HAP-1 (cell line): ENCODE results near the gene ORM2.

Experiments
- DNase-seq, 2 experiments: peaks; one replicate each; pipeline ENCODE4 v3.0.0-alpha.2; 2016 to 2020; ENCODE audit warnings: low spot score in 2 of 2
- H3K27me3 ChIP-seq: fragments of 250-450 bp; sonication (Bioruptor Pico); 2 replicates; pipeline ENCODE4 v1.5.1; 2020; ENCODE audit warnings: low read depth, mild to moderate bottlenecking, moderate library complexity
- H3K36me3 ChIP-seq: fragments of 250-450 bp; sonication (Bioruptor Pico); replicated peaks from 2 replicates; pipeline ENCODE4 v1.5.1; 2020; ENCODE audit warnings: mild to moderate bottlenecking
- H3K4me1 ChIP-seq: fragments of 250-450 bp; sonication (Bioruptor Pico); 2 replicates; pipeline ENCODE4 v1.5.1; 2020; ENCODE audit warnings: mild to moderate bottlenecking
- H3K4me3 ChIP-seq: fragments of 250-450 bp; sonication (Bioruptor Pico); 2 replicates; pipeline ENCODE4 v1.5.1; 2020; ENCODE audit warnings: mild to moderate bottlenecking, moderate library complexity
- H3K9me3 ChIP-seq: fragments of 250-450 bp; sonication (Bioruptor Pico); 2 replicates; pipeline ENCODE4 v1.5.1; 2020; ENCODE audit warnings: mild to moderate bottlenecking, moderate library complexity
- in situ Hi-C: fragments of 300-500 bp; cut with MboI; formaldehyde crosslinking; loops from 3 replicates; pipeline ENCODE4 v1.14.3; 2020; ENCODE audit warnings: low sequenced_read_pairs, inconsistent platforms, mixed read lengths

The ORM2 gene

DNA sequence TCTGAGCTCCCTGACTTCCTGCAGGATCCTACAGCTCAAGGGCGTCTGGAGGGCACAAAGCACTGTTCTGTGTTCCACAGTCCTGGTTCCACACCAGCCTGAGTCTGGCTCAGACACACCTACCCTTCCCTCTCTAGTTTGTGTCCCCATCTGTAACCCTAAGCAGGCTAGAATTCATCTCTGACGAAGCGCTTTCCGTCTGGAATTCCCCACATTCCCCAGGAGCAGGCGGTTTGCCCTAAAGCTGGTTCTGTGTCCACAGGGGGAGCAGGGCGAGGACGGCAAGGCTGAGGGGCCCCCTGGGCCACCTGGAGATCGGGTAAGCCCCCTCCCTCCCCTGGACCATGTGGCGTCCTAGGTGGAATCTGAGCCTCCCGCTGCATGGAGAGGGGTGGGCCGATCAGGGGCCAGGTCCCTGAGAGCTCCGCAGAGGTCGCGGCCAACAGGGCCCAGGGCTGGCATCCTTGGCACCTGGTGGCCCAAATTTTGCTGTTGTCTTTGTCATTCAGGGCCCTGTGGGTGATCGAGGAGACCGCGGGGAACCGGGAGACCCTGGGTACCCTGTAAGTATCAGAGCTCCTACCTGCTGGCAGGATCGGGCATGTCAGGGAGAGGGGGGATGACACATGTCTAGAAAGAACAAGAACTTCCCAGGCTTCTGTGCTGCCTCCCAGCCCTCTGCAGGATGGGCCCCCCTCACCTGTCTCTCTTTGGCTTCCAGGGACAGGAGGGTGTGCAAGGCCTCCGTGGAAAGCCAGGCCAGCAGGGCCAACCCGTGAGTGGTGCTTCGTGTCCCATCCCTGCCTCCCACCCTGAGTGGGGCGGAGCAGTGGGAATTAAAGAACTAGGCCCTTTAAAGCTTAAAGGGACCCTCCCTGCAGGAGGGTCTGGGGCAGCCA is 41.2 kb upstream of the ORM2 start:
- no peak overlapping the region for H3K4me3 ChIP-seq
- in situ Hi-C loops = loop anchor here (10.0 to 25.0 kb wide), 2 partner anchors 194 to 551 kb away; partner anchors contain the start of gene KIF12
- no peak for DNase-seq
- H3K4me1 ChIP-seq = no peaks in the 10 kb centered on the region
- H3K9me3 ChIP-seq = no peaks in the 10 kb centered on the region
- H3K36me3 ChIP-seq = peaks cover 37% of the 10 kb centered on the region
- no peaks in the 10 kb centered on the region for H3K27me3 ChIP-seq

DNA sequence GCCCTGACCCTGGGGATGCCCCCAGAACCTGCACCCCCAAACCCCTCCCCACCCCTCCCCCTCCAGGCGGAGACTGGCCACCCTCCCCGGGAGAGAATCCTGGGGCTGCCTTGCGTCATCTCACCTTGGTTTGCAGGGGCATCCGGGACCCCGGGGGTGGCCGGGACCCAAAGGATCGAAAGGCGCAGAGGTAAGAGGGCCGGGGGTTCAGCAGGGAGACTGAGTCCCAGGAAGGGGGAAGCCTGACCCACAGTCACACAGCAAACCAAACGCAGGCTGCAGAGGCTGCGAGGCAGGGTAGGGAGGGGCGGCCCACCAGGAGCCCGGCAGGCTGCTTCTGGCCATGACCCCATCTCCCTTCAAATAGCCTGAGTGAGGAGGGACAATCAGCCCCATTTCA is 40.6 kb upstream of the ORM2 start:
- Histone ChIP-seq H3K4me1 (no peaks in the 10 kb centered on the region), H3K36me3 (peaks cover 36% of the 10 kb centered on the region), H3K27me3 (no peaks in the 10 kb centered on the region), H3K4me3 (no peak overlapping the region), H3K9me3 (no peaks in the 10 kb centered on the region)
- no peak for DNase-seq
- in situ Hi-C loops = loop anchor here (10.0 to 25.0 kb wide), 2 partner anchors 194 to 552 kb away; partner anchors contain the start of gene KIF12

DNA sequence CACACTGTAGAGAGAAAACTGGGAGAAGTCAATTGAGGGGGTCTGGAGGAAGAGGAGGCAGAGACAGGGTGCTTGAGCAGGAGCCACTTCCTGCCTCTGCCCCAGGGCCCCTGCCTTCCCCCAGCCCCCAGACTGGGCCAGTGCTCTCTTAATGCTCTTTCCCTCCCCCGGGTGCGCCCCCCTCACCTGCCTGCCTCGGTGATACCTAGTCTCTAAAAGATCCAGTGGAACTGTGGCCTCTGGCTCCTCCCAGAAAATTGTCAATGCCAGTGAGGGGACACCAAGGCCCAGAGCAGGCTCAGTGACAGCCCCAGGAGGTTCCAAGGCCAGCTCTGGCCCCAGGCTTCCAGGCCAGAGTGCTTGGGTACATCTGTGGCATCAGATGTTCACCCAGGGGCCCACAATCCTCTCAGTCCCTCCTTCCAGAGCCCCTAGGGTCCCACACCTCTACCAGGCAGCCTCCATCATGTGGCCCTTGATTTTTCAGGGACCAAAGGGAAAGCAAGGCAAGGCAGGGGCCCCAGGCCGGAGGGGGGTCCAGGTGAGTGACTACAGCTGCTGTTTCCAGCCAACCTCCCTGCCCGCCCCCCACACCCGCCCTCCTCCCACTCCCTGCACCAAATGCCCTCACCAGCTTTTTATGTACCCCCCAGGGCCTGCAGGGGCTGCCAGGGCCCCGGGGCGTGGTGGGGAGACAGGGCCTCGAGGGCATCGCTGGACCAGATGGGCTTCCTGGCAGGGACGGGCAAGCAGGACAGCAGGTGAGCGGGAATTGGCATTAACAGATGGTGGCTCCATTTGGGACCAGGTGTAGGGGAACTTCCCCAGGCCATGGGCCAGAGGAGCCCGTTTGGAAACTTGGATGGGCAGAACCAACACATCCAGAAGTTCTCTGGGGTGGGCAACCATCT is 39.8 kb upstream of the ORM2 start:
- in situ Hi-C loops = loop anchor here (10.0 to 25.0 kb wide), 2 partner anchors 195 to 553 kb away; partner anchors contain the start of gene KIF12

DNA sequence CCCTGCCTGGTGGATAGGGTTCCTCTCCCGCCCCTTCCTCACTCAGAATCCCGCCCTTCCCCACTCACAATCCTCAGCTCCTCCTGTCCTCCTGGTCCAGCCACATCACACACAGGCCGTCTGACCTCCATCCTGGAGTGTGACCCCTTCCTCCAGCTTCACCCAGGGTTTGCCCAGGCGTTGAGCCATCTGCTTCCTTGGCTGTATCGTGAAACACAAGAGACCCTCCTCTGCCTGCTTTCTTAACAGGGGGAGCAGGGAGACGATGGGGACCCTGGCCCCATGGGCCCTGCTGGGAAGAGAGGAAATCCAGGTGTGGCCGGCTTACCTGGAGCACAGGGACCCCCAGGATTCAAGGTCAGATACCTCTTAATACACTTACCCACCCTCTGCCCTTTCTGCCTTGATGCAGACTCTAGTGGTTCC is 39.1 kb upstream of the ORM2 start:
- in situ Hi-C loops = loop anchor here (25.0 kb wide), 1 partner anchor 553 kb away; no protein-coding TSS in a partner anchor
- Histone ChIP-seq H3K9me3 (0 out of 2 replicates have a peak, but pooled peaks cover 5% of the 10 kb centered on the region), H3K4me1 (no peaks in the 10 kb centered on the region), H3K4me3 (no peak overlapping the region), H3K27me3 (no peaks in the 10 kb centered on the region; the same call in 1 of the 2 replicates), H3K36me3 (peaks cover 43% of the 10 kb centered on the region)
- no peak for DNase-seq

More for the DNA sequence above, 39.8 kb upstream of the ORM2 start:
- Histone ChIP-seq H3K36me3 (peaks cover 38% of the 10 kb centered on the region), H3K27me3 (no peaks in the 10 kb centered on the region; the same call in 1 of the 2 replicates), H3K4me3 (no peak overlapping the region), H3K4me1 (no peaks in the 10 kb centered on the region), H3K9me3 (0 out of 2 replicates have a peak, but pooled peaks cover 5% of the 10 kb centered on the region)
- DNase-seq = no peak

DNA sequence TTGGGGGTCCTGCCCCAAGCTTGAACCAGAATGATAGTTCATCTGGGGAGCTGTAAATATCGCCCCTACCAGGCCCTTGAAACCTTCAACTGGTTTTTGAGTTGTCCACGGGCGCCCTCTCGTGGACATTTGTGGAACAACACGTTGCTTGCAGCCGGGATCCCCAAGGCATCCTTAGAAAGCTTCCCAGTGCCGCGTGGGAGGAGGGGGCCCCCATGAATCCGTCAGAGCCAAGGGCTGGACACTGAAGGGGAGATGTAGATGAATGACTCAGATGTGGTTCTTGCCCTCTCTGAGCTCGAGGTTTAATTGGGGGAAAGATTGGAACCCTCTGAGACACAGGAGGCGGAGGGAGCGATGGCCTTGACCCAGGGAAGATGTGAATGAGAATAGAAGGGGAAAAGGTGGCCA is 38.6 kb upstream of the ORM2 start:
- Histone ChIP-seq H3K4me1 (no peaks in the 10 kb centered on the region), H3K4me3 (no peak overlapping the region), H3K27me3 (no peaks in the 10 kb centered on the region; the same call in 1 of the 2 replicates), H3K36me3 (peaks cover 48% of the 10 kb centered on the region), H3K9me3 (0 out of 2 replicates have a peak, but pooled peaks cover 5% of the 10 kb centered on the region)
- peak; percentile 33 to 81 for DNase-seq
- in situ Hi-C loops = loop anchor here (25.0 kb wide), 1 partner anchor 554 kb away; no protein-coding TSS in a partner anchor

DNA sequence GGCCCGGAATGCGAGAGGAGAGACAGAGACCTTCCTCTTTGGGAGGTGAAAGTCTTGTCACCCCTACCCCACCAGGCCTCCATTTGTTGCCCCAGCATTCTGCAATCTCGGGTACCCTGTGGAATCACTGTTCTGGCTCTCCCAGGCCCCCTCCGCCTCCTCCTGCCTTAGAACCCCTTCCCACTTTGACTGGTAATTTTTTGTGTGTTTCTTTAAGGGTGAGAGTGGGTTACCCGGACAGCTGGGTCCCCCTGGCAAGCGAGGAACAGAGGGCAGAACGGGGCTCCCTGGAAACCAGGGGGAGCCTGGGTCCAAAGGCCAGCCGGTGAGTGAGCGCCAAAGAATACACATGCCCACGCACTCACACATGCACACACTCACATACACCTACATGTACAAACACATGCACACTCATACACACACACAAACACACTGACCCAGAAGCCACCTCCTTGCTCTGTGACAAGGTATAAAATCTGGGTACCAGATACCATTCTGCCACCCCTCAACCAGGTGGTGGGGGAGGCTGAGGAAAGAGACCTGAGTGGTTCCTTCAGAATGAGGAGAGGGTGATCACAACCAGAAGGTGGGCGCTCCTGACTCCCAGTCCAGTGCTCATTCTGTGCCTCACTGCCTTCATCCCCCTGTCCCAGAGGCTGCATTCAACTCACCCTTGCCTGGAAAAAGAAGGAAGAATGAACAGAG is 37.6 kb upstream of the ORM2 start:
- no peak overlapping the region for H3K4me3 ChIP-seq
- DNase-seq = peak in 1 of 2 experiments; percentile 2
- peaks cover 57% of the 10 kb centered on the region for H3K36me3 ChIP-seq
- H3K27me3 ChIP-seq = no peaks in the 10 kb centered on the region; the same call in 1 of the 2 replicates
- 0 out of 2 replicates have a peak, but pooled peaks cover 5% of the 10 kb centered on the region for H3K9me3 ChIP-seq
- in situ Hi-C loops = loop anchor here (25.0 kb wide), 1 partner anchor 555 kb away; no protein-coding TSS in a partner anchor
- H3K4me1 ChIP-seq = no peaks in the 10 kb centered on the region

DNA sequence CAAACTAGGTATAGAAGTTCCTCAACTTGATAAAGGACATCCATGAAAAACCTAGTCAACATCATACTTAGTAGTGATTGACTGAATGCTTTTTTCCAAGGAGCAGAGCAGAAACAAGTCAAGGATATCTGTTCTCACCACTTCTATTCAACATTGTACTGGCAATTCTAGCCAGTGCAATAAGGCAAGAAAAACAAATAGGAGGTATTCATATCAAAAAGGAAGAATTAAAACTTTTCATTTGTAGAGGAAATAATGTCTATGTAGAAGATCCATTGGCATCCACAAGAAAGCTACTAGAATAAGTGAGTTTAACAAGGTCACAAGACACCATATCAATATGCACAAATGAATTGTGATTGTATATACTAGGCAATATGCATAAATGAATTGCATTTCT is 35.0 kb upstream of the ORM2 start:
- DNase-seq = no peak
- Histone ChIP-seq H3K36me3 (peaks cover 69% of the 10 kb centered on the region), H3K9me3 (0 out of 2 replicates have a peak, but pooled peaks cover 5% of the 10 kb centered on the region), H3K27me3 (no peaks in the 10 kb centered on the region; the same call in 1 of the 2 replicates), H3K4me3 (no peak overlapping the region), H3K4me1 (no peaks in the 10 kb centered on the region)
- in situ Hi-C loops = loop anchor here (25.0 kb wide), 1 partner anchor 557 kb away; no protein-coding TSS in a partner anchor

DNA sequence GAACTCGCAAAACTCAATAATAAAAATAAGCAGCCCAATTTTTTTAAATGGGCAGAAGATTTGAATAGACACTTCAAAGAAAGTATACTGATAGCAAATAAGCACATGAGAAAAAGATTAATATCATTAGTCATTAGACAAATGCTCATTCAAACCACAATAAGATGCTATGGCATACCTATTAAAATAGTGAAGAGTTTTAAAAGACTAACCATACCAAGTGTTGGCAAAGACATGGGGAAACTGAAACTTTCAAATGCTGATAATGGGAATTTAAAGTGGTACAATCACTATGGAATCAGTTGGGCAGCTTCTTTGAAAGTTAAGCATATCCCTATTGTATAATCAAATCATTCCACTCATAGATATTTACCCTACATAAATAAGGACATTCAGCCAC is 33.3 kb upstream of the ORM2 start:
- 0 out of 2 replicates have a peak, but pooled peaks cover 5% of the 10 kb centered on the region for H3K9me3 ChIP-seq
- in situ Hi-C loops = loop anchor here (25.0 kb wide), 1 partner anchor 559 kb away; no protein-coding TSS in a partner anchor
- no peak for DNase-seq
- H3K4me3 ChIP-seq = no peak overlapping the region
- H3K27me3 ChIP-seq = no peaks in the 10 kb centered on the region; the same call in 1 of the 2 replicates
- no peaks in the 10 kb centered on the region for H3K4me1 ChIP-seq
- H3K36me3 ChIP-seq = peaks cover 67% of the 10 kb centered on the region

DNA sequence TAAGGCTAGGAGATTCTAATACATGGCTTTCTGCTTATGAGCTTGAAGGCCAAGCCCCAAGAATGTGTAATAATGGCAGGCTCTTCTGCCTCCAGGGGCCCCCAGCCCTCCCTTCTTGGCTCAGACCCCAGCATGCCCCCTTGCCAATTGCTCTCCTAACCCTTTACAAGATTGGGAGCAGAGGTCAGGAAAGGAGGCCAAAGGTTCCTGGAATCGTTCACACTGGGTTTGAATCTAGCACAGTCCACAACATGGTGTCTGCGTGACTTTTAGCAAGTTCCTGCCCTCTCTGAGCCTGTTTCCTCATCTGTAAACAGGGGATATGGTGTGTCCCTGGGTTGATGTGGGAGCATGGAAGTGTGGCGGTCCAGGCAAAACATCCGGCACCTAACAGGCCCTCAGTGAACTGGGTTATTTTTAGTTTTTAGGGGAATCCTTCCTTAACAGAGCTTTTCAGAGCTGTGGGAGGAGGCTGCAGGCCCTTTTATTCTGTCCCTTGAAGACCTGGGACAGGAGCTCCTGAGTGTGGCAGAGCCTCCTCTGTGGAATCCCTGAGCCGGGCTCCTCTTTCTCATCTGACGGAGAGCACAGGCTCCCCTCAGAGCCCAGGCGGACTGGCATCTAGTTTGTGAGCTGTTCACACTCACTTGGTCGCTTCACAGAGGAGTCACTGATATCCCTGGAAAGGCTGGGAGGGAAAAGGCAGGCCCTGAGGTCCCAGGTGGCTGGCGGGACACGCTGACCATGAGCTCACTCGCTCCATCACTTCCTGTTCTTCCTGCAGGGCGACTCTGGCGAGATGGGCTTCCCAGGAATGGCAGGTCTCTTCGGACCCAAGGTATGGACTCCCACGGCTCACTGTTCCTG is 30.1 kb upstream of the ORM2 start:
- in situ Hi-C loops = loop anchor here (25.0 kb wide), 1 partner anchor 562 kb away; no protein-coding TSS in a partner anchor
- H3K27me3 ChIP-seq = no peaks in the 10 kb centered on the region; the same call in 1 of the 2 replicates
- 0 out of 2 replicates have a peak, but pooled peaks cover 3% of the 10 kb centered on the region for H3K9me3 ChIP-seq
- no peaks in the 10 kb centered on the region for H3K4me1 ChIP-seq
- peak in 1 of 2 experiments; percentile 6 for DNase-seq
- H3K36me3 ChIP-seq = peaks cover 45% of the 10 kb centered on the region
- H3K4me3 ChIP-seq = no peak overlapping the region

DNA sequence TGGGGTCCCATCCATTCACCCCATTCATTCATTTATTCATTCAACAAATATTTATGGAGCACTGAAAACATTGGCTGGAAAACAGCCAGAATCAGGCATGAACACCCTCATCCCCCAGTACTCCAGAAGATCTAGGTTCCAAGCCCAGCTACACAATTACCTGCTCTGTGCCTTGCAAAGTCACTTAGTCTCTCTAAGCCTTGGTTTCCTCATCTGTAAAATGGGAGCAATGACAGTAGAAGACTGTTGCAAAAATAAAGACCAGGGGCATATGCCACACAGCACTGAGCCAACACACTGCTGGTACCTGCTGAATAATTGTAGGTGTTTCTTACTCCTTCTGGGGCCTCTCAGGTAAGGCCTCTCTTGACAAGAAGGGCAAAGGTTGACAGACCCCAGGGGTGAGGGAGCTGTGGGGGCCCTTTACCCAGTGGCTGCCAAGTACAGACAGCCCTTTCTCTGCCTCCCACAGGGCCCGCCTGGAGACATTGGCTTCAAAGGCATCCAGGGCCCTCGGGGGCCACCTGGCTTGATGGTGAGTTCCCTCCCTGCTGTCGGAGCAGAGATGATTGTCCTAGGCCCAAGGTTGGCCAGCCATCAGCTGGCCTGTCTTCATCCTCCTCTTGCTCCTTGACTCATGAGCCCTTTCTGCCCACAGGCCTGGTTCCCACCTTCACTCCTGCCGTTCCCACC is 29.4 kb upstream of the ORM2 start:
- Histone ChIP-seq H3K4me1 (no peaks in the 10 kb centered on the region), H3K27me3 (no peaks in the 10 kb centered on the region), H3K36me3 (peaks cover 37% of the 10 kb centered on the region), H3K4me3 (no peak overlapping the region), H3K9me3 (no peaks in the 10 kb centered on the region)
- in situ Hi-C loops = no loop called here
- peak in 1 of 2 experiments; percentile 5 for DNase-seq
